Stimulated activated naive B cell treated with anti-CD40 and anti-IgM and Interleukin-4, amounts not matched to agents 10 μg/mL and 1 μg/mL and 100 μg/mL, for 72 hours (primary cell): ENCODE results near the gene RERE.

ENCODE experiments used
- ATAC-seq, 2 donors: fragments of 150-1000 bp; cut with Tn5 transposase; replicated peaks; 2 replicates each; pipeline ENCODE4 v1.10.0; 2021; ENCODE audit warnings: moderate library complexity in 1 of 2
- DNase-seq: peaks from one replicate; pipeline ENCODE4 v3.0.0; 2021
- H3K27ac Mint-ChIP-seq: one replicate; pipeline ENCODE4 v1.8.0; 2022; ENCODE audit warnings: mild to moderate bottlenecking, mixed read lengths
- H3K27me3 Mint-ChIP-seq, 2 donors: one replicate each; pipeline ENCODE4 v1.8.0; 2022; ENCODE audit warnings: mixed read lengths in 2 of 2
- H3K36me3 Mint-ChIP-seq, 2 donors: one replicate each; pipeline ENCODE4 v1.8.0; 2022; ENCODE audit warnings: mixed read lengths in 2 of 2, mild to moderate bottlenecking in 1 of 2
- H3K4me1 Mint-ChIP-seq, 2 donors: one replicate each; pipeline ENCODE4 v1.8.0; 2022; ENCODE audit warnings: mixed read lengths in 2 of 2, mild to moderate bottlenecking in 1 of 2
- H3K4me3 Mint-ChIP-seq, 2 donors: one replicate each; pipeline ENCODE4 v1.8.0; 2022; ENCODE audit warnings: mild to moderate bottlenecking in 2 of 2, mixed read lengths in 2 of 2, moderate library complexity in 1 of 2
- H3K9me3 Mint-ChIP-seq, 2 donors: one replicate each; pipeline ENCODE4 v1.8.0; 2022; ENCODE audit warnings: mixed read lengths in 2 of 2, mild to moderate bottlenecking in 1 of 2

Gene RERE

DNA sequence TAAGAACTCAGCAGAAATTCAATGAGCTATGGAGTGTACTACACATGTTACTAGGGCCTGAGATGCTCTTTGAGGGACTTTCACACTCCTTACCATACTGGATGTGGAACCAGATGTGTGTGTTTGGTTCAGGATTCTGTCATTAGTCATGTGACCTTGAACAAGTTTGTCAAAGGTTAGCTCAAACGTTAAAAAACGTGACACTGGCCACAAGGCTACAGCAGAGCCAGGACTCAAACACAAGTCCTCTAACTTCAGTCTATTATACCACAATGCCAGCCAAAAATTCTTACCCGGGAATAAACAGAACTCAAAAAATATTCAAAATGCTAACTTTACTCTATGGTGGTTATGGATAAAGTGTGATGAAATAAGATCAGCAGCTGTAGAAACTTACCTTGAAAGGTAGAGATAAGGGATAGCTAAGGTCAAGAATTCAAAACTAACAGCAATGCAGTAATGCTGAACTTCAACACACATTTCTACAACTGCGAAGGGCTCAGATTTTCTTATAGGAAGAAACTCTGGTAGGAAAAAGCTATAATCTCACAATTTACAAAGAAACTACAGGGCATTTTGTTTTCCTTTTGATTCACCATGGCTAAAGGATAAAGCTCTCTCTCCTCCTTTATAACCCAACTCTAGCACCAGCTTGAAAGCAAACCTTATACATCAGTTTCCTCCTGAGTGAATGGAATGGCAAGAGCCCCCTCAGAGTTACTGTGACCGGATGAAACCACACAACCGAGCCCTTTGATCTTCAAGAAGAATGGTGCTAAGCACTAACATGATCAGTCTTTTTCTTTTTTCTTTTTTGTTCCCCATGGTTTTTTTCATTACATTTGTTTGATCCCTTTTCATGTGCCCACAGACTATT is 265.6 kb downstream of the RERE start:
- no peak overlapping the region for H3K27ac Mint-ChIP-seq
- peaks cover 15 to 32% of the 10 kb centered on the region in 2 donors for H3K4me1 Mint-ChIP-seq
- no peak for DNase-seq
- no peaks in the 10 kb centered on the region for H3K27me3 Mint-ChIP-seq
- no peak for ATAC-seq
- peaks cover 27 to 50% of the 10 kb centered on the region in 2 donors for H3K36me3 Mint-ChIP-seq
- H3K9me3 Mint-ChIP-seq = no peaks in the 10 kb centered on the region
- H3K4me3 Mint-ChIP-seq = no peak overlapping the region

DNA sequence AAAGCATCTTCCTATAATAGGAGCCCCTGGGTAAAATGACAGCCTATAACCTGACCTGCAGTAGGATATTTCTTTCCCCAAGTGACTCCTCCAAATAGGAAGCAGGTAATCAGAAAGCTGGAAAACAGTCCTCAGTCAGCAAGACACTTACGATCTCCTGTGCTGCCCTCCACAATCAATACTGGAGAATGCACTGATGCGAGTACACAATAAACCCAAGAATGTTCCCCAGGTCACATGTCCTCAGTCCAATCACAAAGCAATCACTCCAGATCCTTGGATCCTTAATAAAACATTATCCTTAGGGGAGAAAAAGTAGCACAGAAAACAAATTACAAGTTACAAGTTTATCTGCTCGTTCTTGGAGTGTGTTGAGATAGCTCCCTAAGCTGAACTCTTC is 266.4 kb downstream of the RERE start:
- Mint-ChIP-seq H3K27me3 (no peaks in the 10 kb centered on the region), H3K27ac (no peak overlapping the region), H3K36me3 (peaks cover 32 to 54% of the 10 kb centered on the region in 2 donors), H3K4me1 (peaks cover 19 to 35% of the 10 kb centered on the region in 2 donors), H3K4me3 (no peak overlapping the region), H3K9me3 (peaks cover 0 to 2% of the 10 kb centered on the region in 2 donors)
- no peak for DNase-seq
- ATAC-seq = no peak

DNA sequence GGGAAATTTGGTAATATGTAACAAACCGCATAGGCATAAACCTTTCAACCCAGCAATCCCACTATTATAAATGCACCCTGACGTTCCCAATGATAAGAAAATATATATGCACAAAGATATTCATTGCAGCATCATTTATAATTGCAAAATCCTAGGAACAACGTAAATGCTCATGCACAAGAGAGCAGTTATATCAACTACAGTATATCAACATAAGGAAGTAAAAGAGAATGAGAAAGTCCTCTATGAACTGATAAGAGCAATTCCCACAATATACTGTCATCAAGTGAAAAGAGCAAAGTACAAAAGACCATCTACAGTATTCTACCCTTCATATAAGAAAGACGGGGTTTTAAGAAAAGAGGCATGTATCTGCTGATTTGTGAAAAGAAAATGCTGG is 269.6 kb downstream of the RERE start:
- Mint-ChIP-seq H3K27ac (no peak overlapping the region), H3K4me1 (peaks cover 14 to 22% of the 10 kb centered on the region in 2 donors), H3K36me3 (peaks cover 34 to 55% of the 10 kb centered on the region in 2 donors), H3K4me3 (no peak overlapping the region), H3K27me3 (no peaks in the 10 kb centered on the region), H3K9me3 (peaks cover 0 to 5% of the 10 kb centered on the region in 2 donors)
- ATAC-seq = no peak
- no peak for DNase-seq

DNA sequence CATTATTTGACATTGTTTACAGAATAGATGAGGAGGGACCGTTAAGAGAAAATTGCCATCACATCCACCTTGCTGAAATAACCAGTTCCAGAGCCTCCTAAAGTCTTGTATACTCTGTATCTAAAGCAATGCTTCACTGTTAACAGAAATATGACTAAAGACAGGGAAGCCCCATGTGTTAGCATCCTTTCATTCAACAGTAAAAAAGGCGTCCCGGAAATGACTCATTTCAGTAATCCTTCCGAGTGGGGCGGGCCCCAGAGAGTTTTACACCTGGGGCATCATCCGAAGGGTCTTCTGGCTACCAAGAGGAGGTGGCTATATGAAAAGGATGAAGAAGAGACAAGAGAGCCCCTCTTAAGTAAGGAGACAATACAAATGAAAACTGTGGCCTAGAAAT is 272.4 kb downstream of the RERE start:
- peaks cover 29 to 44% of the 10 kb centered on the region in 2 donors for H3K36me3 Mint-ChIP-seq
- H3K4me1 Mint-ChIP-seq = peaks cover 13 to 24% of the 10 kb centered on the region in 2 donors
- H3K9me3 Mint-ChIP-seq = peaks cover 0 to 5% of the 10 kb centered on the region in 2 donors
- DNase-seq (no peak), ATAC-seq (no peak)
- no peak overlapping the region for H3K4me3 Mint-ChIP-seq
- H3K27ac Mint-ChIP-seq = no peak overlapping the region
- no peaks in the 10 kb centered on the region for H3K27me3 Mint-ChIP-seq

DNA sequence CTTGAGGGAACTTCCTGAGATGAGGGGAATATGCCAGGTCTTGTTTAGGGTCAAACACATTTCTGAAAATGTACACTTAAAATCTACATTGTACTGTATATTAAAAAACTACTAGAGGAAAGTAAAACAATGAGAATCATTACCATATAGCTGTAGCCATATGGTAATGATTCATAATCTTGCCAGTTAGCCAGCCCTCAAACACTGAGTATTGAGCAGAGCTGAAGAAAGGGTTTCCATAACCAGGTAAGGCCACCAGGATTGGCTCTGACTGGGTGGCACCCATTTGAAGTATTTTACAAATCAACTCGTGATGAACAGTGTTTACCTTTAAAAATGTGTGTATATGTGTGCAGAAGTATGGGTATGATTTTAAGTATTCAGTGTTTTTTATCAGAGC is 272.8 kb downstream of the RERE start:
- ATAC-seq (no peak), DNase-seq (no peak)
- no peak overlapping the region for H3K27ac Mint-ChIP-seq
- H3K9me3 Mint-ChIP-seq = peaks cover 0 to 5% of the 10 kb centered on the region in 2 donors
- H3K4me3 Mint-ChIP-seq = no peak overlapping the region
- H3K36me3 Mint-ChIP-seq = peaks cover 31 to 46% of the 10 kb centered on the region in 2 donors
- peaks cover 15 to 28% of the 10 kb centered on the region in 2 donors for H3K4me1 Mint-ChIP-seq
- H3K27me3 Mint-ChIP-seq = no peaks in the 10 kb centered on the region

DNA sequence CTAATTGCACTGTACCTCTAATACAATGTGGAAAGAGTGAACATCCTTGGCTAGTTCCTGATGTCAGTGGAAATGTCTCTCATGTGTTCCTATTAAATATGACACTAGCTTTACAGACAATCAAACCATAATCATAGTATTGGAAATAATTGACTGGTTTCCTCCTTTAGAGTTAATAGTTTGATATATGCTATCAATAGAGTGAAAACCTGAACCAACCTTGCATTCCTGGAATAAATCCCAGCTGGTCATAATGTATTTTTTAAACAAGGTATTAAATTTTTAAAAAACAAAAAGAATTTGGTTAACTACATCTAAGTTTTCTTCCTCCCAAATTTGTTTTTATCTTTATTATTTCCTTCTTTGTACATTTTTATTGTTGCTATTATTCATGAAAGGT is 273.5 kb downstream of the RERE start:
- Mint-ChIP-seq H3K4me1 (peaks cover 16 to 32% of the 10 kb centered on the region in 2 donors), H3K4me3 (no peak overlapping the region), H3K27ac (no peak overlapping the region), H3K9me3 (peaks cover 0 to 5% of the 10 kb centered on the region in 2 donors), H3K27me3 (no peaks in the 10 kb centered on the region), H3K36me3 (peaks cover 33 to 44% of the 10 kb centered on the region in 2 donors)
- DNase-seq (no peak), ATAC-seq (no peak)

DNA sequence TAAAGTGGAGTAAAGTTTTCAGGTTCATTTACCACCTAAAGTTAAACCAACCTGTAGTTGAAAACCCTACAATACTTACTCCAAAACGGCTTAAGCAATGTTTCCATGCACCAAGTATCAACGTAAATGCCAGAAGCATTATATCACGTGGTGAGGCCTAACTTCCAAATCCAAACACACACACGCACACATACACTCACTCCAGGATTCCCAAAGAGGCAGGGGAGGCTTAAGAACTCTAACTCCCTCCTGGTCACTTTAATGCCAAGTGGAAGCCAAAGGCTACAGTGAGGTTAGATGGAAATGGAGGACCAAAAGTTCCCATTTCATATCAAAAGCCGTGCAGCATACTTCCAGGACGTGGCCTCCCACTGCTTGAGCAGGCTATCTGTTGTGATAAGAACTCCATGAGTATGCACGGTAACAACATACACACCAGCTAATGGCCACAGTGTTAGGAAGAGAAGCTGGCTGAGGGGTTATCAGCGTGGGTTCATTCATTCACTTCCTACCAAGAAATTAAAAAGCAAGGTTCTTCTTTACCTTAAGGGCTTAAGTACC is 275.4 kb downstream of the RERE start:
- DNase-seq = no peak
- no peak overlapping the region for H3K4me3 Mint-ChIP-seq
- ATAC-seq = no peak
- H3K4me1 Mint-ChIP-seq = peaks cover 18 to 33% of the 10 kb centered on the region in 2 donors
- H3K9me3 Mint-ChIP-seq = peaks cover 0 to 5% of the 10 kb centered on the region in 2 donors
- no peaks in the 10 kb centered on the region for H3K27me3 Mint-ChIP-seq
- H3K27ac Mint-ChIP-seq = no peak overlapping the region
- peaks cover 36 to 45% of the 10 kb centered on the region in 2 donors for H3K36me3 Mint-ChIP-seq

DNA sequence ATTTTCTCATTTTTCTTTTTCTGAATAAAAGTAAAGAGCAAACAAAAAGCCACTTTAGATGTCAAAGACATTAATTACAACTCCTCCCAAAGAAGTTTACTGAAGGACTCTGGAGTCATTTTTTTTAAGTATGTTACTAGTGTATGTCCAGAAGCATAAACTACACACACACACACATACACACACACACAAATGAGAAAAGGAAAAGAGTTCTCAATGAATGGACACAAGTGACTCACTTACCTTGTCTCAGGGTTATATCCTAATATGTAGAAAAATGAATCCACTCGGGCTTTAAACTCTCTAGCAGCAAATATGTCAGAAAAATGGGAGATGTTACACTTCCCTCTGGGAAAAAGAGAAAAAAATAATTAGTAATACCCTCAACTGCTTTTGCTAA is 276.5 kb downstream of the RERE start:
- Mint-ChIP-seq H3K4me1 (peaks cover 14 to 28% of the 10 kb centered on the region in 2 donors), H3K27ac (peak overlapping the region; percentile 37), H3K27me3 (no peaks in the 10 kb centered on the region), H3K9me3 (peaks cover 0 to 3% of the 10 kb centered on the region in 2 donors), H3K36me3 (peaks cover 31 to 43% of the 10 kb centered on the region in 2 donors), H3K4me3 (no peak overlapping the region)
- ATAC-seq (no peak), DNase-seq (no peak)

DNA sequence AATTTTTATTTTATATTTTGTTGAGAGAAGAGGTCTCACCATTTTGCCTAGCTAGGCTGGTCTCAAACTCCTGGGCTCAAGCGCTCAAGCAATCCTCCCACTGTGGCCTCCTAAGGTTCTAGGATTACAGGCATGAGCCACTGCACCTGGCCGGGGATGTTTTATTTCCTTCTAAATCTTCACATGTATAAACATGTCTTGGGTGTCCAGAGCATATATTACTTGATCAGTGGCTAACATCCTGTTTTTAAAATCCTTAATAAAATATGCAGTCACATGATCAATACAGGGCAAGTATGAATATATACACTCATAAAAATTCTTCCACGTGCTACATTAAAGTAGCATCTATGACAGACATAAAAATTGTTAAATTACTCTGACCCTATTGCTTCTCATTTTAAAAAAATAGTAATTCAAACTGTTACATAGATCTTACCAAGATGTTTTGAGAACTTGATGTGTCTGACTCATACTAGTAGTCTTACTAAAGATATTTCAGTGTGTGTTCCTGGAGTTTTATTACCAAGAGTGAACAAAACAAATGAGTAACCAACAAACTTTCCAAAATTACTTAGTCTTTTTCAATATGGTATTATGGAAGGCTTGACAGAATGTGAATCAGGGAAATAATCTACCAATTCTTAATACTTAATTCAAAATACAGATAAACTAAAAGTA is 277.0 kb downstream of the RERE start:
- Mint-ChIP-seq H3K4me3 (no peak overlapping the region), H3K36me3 (peaks cover 31 to 45% of the 10 kb centered on the region in 2 donors), H3K27me3 (no peaks in the 10 kb centered on the region), H3K9me3 (peaks cover 0 to 3% of the 10 kb centered on the region in 2 donors), H3K27ac (no peak overlapping the region), H3K4me1 (peaks cover 15 to 32% of the 10 kb centered on the region in 2 donors)
- peak; percentile 57 to 62 for ATAC-seq
- DNase-seq = no peak

DNA sequence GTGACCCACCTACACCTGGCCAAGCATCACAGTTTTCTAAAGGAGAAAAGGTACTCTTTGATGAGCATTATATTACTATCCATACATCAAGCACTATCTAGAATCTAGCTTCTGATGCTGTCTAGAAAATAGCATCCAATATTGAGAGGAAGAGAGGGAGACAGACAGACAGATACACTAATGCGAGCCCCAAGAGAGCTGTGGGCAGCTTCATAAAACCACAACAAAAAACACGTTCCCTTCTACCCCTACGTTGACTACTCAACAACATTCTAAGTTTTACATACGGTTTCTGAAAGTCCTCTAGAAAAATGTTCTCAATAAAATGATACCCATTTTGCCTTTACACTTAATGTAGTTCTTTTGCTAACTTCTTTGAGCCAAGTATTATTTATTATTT is 277.8 kb downstream of the RERE start:
- Mint-ChIP-seq H3K36me3 (peaks cover 25 to 38% of the 10 kb centered on the region in 2 donors), H3K27me3 (no peaks in the 10 kb centered on the region), H3K4me3 (no peak overlapping the region), H3K27ac (peak overlapping the region; percentile 67), H3K4me1 (peaks cover 18 to 37% of the 10 kb centered on the region in 2 donors), H3K9me3 (peaks cover 0 to 3% of the 10 kb centered on the region in 2 donors)
- DNase-seq = no peak
- ATAC-seq = peak; percentile 67 to 75

DNA sequence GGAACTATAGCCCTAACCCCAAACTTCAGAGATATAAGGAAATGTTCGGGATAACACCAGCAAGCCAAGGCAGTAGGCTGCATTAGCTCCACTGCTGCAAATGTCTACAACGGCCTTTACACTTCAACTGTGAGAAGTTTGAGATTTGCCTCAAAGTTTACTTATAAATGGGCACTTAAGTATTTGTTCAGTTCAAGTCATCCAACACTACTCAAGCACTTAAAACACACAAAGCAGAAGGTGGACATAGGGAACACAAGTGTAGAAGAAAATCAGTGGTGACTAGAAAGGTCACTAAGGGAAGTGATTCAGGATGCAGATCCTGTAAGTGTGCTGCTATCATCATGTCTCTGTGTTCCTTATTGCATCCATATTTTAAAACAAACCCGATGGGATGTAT is 278.9 kb downstream of the RERE start:
- H3K36me3 Mint-ChIP-seq = peaks cover 20 to 29% of the 10 kb centered on the region in 2 donors
- no peak for DNase-seq
- H3K27me3 Mint-ChIP-seq = no peaks in the 10 kb centered on the region
- H3K27ac Mint-ChIP-seq = no peak overlapping the region
- H3K4me3 Mint-ChIP-seq = no peak overlapping the region
- no peak for ATAC-seq
- H3K4me1 Mint-ChIP-seq = peaks cover 27 to 49% of the 10 kb centered on the region in 2 donors
- H3K9me3 Mint-ChIP-seq = no peaks in the 10 kb centered on the region

DNA sequence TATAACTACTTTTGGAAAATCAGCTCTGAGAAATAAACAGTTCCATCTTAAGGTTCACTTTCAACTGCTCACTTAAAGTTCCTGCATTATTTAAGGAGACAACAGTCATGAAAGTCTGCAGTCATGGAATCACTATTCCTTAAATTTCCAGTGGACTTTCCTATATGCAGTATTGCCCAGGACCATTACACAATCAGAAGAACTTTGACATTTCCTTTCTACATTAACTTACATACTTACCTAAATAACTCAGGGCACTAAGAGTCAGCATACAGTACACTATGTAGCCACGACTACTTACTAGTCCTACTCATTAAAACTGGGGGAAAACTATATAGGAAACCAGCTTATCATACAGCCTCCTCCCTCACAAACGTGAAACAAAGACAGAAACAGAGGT is 279.4 kb downstream of the RERE start:
- no peak for ATAC-seq
- Mint-ChIP-seq H3K27me3 (no peaks in the 10 kb centered on the region), H3K36me3 (peaks cover 20 to 29% of the 10 kb centered on the region in 2 donors), H3K9me3 (no peaks in the 10 kb centered on the region), H3K4me3 (no peak overlapping the region), H3K4me1 (peaks cover 32 to 54% of the 10 kb centered on the region in 2 donors), H3K27ac (no peak overlapping the region)
- no peak for DNase-seq

DNA sequence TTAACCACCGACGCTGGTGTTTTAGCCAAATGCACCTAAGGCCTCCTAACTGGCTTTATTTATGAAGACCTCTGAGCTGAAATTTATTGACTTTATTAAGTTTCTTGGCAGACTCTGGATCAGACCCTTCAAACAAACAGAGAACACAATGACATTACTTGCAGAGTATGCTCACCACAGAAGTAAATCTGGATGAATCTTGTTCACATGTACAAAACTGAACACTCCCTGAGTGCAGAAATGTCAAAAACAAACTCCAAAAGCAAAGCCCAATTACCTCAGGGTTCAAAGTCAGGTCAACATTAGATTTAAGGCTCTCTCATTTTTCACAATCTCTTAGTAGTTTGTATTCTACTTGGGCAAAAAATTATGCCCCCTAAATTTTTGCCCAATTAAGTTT is 280.9 kb downstream of the RERE start:
- DNase-seq = no peak
- H3K4me3 Mint-ChIP-seq = no peak overlapping the region
- peaks cover 20 to 30% of the 10 kb centered on the region in 2 donors for H3K36me3 Mint-ChIP-seq
- H3K9me3 Mint-ChIP-seq = no peaks in the 10 kb centered on the region
- ATAC-seq = no peak
- H3K27me3 Mint-ChIP-seq = no peaks in the 10 kb centered on the region
- no peak overlapping the region for H3K27ac Mint-ChIP-seq
- peaks cover 32 to 60% of the 10 kb centered on the region in 2 donors for H3K4me1 Mint-ChIP-seq

DNA sequence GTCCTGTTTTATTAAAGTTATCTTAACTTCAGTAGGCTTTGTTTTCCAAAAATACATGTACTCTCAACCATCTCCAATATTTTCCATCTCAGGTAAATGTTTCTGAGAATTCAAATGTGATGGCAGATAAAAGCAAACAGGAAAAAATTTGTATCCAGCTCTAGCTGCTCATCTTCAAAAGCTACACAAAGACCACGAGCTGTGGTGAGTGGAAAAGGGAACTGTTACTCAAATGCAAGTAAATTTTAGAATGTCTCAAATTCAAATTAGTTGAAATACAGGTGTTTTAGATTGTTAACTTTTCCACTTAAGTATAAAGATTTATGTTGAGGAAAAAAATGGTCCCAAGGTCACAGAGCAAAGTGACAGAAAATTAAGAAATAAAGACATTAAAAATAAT is 283.5 kb downstream of the RERE start:
- H3K27me3 Mint-ChIP-seq = no peaks in the 10 kb centered on the region
- ATAC-seq (peak; percentile 53 to 72), DNase-seq (no peak)
- H3K4me3 Mint-ChIP-seq = peak overlapping the region in 1 of 2 donors; percentile 67
- H3K9me3 Mint-ChIP-seq = no peaks in the 10 kb centered on the region
- H3K27ac Mint-ChIP-seq = peak overlapping the region; percentile 84
- H3K4me1 Mint-ChIP-seq = peaks cover 30 to 55% of the 10 kb centered on the region in 2 donors
- H3K36me3 Mint-ChIP-seq = peaks cover 21 to 34% of the 10 kb centered on the region in 2 donors
